HPDE6-E6E7 (cell line): ENCODE data around the gene NISCH.
"Not testable (repeated sequence)": the region's sequence is repeated elsewhere in the genome, so short reads cannot be mapped to it uniquely, and the experiment has no call there.

Experiments used
- DNase-seq: peaks from one replicate; pipeline ENCODE4 v3.0.0; 2011; ENCODE audit warnings: missing footprints; ENCODE audit errors: extremely low spot score

The NISCH gene

GRCh38 chr3:52525680-52526561 lies 70.5 kb downstream of the NISCH start:
- peak; percentile 66 for DNase-seq

DNA sequence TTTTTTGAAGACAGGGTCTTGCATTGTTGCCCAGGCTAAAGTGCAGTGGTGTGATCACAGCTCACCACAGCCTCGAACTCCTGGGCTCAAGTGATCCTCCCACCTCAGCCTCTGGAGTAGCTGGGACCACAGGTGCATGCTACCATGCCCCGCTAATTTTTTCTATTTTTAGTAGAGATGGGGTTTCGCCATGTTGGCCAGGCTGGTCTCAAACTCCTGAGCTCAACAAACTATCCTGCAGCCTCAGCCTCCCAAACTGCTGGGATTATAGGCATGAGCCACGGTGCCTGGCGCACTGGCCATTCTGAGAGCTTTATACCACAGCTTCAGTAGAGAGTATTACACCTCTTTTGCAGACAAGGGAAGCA lies 71.3 kb downstream of the NISCH start:
- not testable (repeated sequence) for DNase-seq

- no peak for DNase-seq
These were observed 71.8 kb downstream of the NISCH start for GRCh38 chr3:52527039-52527731.

- DNase-seq, result no peak
These were observed 72.6 kb downstream of the NISCH start for GRCh38 chr3:52527732-52528585.

DNA sequence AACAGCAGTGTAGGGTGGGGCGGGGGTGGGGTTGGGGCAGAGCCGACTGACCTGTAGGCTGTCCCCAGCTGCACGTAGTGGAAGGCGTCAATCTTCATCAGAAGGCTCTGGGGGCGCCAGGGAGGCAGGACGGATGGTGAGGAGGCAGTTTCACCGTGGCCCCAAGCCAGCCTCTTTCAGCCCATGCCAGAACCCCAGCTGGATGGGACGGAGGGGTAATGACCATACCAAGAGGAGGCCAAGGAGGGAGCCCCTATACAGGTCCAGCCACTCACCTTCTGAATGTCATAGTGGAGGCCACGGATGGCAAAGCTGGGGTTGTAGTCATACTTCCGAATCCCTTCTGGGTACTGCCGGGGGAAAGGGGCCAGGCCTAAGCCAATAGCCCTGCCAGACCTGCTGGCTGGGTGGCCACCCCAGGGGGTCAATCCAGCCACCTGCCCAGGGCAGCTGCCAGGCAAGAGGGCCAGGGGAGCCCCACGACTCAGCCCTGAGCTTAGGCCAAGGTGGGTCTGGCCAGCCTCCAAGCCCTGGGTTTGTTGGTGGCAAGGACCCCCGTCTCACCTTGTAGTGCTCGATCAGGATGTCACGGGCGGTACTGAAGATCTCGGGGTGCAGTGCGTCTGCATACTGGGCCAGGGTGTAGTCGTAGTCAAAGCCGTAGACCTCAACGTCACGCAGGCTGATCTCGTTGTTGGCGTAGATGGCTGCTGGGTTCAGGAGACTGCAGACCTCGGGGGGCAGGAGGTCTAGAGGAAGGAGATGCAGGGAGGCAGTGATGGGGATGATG lies 73.4 kb downstream of the NISCH start:
- DNase-seq, result no peak

DNA sequence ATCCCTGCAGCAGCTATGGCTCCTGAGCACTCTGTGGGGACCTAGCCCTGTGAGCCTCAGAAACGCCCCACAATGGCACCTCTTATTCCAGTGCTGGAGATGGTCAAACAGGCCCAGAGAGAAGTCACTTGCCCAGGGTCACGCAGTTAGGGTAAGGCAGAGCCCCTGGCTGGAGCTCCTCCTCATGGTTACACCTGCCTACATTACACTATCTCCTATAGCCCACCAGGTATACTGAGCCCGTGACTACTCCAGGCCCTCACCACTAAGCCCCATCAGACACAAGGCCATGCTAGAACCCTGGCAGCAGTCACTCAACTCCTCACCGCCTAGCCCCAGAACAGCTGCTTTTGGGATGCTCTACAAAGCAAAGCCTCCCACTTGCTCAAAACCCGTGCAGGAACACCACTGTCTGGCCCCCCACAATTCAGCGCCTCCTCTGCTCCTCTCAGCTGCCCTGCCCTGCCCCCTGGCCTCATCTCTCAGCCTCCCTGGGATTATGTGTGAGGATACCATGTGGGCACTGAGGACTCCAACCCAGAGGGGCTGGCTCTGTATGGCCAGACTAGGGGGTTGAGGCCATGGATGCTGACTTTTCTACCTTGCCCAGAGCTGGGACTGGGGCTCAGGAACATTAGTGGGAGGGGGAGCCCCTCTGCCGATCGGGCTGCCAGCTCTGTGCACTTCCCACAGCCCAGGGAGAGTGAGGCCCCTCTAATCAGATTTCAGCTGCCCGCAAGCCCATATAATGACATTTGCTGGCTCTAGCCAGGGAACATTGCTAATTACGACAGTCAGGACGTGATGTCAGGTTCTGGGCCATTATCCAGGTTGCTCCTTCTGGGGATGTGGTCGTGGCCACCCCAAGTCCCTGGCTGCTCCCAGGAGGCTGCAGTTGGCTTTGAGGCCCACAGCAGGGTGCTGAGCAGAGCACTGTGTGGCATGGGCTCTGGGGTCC lies 74.3 kb downstream of the NISCH start:
- DNase-seq, result no peak

GRCh38 chr3:52530918-52531826 lies 75.8 kb downstream of the NISCH start:
- no peak for DNase-seq

- DNase-seq, result no peak
These were observed 76.6 kb downstream of the NISCH start for GRCh38 chr3:52531860-52532516.

- no peak for DNase-seq
These were observed 77.1 kb downstream of the NISCH start for GRCh38 chr3:52532517-52532837.

DNA sequence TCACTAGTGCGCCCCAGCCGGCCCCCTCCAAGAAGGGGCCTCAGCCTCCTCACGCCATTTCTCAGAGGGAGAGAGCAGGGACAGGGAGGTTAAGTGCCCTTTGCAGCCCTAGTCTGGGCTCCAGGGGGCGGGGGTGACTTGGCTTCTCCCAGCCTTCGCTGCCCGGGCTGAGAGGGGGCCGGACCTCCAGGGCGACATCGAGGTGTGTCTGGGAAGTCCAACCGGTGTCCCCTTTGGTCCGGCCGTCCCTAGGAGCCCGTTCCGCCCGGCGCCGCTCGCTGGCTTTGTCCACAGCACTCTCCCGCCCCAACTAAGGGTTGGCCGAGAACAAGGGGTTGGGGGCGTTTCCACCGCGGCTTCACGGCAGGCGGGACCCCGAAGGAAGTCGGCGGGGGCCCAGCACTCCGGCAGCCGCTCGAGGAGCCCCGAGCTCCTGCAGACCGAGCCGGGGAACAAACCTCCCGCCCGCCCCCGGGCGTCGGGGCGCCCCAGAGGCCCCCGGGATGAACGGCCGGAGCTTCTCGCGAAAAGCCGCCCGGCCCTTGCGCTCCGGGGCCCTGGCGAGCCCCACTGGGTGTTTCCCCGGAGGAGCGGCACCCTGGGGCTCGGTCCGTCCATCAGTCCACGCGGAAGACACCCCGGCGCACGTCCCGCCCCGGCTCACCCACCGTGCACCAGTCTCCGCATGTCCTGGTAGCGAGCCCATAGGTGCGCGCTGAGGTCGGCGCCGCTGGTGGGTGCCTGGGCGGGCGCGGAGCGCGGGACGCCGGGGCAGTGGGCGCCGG lies 77.6 kb downstream of the NISCH start:
- no peak for DNase-seq

- no peak for DNase-seq
These were observed 78.3 kb downstream of the NISCH start, which contains the start of gene NT5DC2 for GRCh38 chr3:52533623-52534280. Gene NT5DC2 (minus strand): TSS chr3:52533857. CDS start chr3:52533737, 120 bp downstream.

- DNase-seq, result no peak
These were observed 79.1 kb downstream of the NISCH start for GRCh38 chr3:52534281-52535183.

GRCh38 chr3:52535411-52536111 lies 80.2 kb downstream of the NISCH start:
- no peak for DNase-seq

DNA sequence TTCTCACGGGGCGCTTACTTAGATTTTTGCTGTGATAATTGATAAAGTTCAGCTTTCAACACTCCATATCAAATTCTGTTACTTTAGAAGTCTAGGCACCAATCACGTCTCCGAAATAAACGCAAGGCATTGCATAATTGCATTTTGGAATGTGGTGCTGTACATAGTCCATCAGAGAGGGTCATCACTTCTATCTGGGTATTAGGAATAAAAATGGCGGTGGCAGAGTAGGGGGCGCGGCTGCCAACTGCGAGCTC lies 80.6 kb downstream of the NISCH start:
- no peak for DNase-seq

GRCh38 chr3:52536369-52537164 lies 81.2 kb downstream of the NISCH start, which contains the start of gene UQCC5:
Gene UQCC5 (plus strand): TSS chr3:52536605. CDS start chr3:52536756, 151 bp downstream.
- DNase-seq, result peak; percentile 69
